Peyer's patch (tissue), 4 donors: ENCODE measurements around the gene PRSS33.

ENCODE experiments used
- CTCF ChIP-seq, 6 experiments: fragments of 450-650 bp in 4 of 6; fragments of 200-600 bp in 2 of 6; sonication (generic) in 1 of 6; IDR thresholded peaks; one replicate each; pipeline ENCODE4 v1.5.1; 2017 to 2019; ENCODE audit warnings: antibody characterized with exemption in 6 of 6, mild to moderate bottlenecking in 3 of 6, moderate library complexity in 1 of 6
- POLR2A ChIP-seq, 2 donors: fragments of 450-650 bp; IDR thresholded peaks; one replicate each; pipeline ENCODE4 v1.5.1; 2017; ENCODE audit warnings: antibody characterized with exemption in 2 of 2, mild to moderate bottlenecking in 2 of 2, moderate library complexity in 2 of 2

- no peak for TF ChIP-seq CTCF (IDR thresholded peaks at IDR 0.05)
- TF ChIP-seq POLR2A (IDR thresholded peaks at IDR 0.05) = no peak
These were observed 32.2 kb downstream of the PRSS33 start for GRCh38 chr16:2755158-2755557.
